K562 (cell line): ENCODE results near the gene STK16. TPM values are rescaled to one million over a fixed set of nuclear protein-coding genes. Genes with fewer than 3 reads are reported as not detected.
A peak's percentile ranks its signal among the peaks of the same experiment; 100 is the strongest.

Experiments used
- DACH1 ChIP-seq: fragments of 450-650 bp; IDR thresholded peaks from 2 replicates; pipeline ENCODE4 v1.6.1; 2018; ENCODE audit not compliant: partially characterized antibody
- FOXJ3 ChIP-seq: sonication (generic); formaldehyde crosslinking; IDR thresholded peaks from 2 replicates; pipeline ENCODE4 v1.4.0; 2020; ENCODE audit warnings: mild to moderate bottlenecking, missing genetic modification reagents
- HDAC1 ChIP-seq, 2 experiments: fragments of 450-650 bp; IDR thresholded peaks; 2 replicates each; pipeline ENCODE4 v1.6.1; 2016 to 2017; ENCODE audit warnings: inconsistent platforms in 1 of 2, mild to moderate bottlenecking in 1 of 2, moderate library complexity in 1 of 2
- HES1 ChIP-seq: fragments of 450-650 bp; IDR thresholded peaks from 2 replicates; pipeline ENCODE4 v1.6.1; 2016; ENCODE audit warnings: low read depth, mild to moderate bottlenecking, moderate library complexity
- IFI16 ChIP-seq: fragments of 250-450 bp; sonication (Bioruptor Pico); IDR thresholded peaks from 2 replicates; pipeline ENCODE4 v2.1.2; 2022; ENCODE audit warnings: mild to moderate bottlenecking, inconsistent platforms
- L3MBTL2 ChIP-seq: fragments of 450-650 bp; IDR thresholded peaks from 2 replicates; pipeline ENCODE4 v1.6.1; 2016; ENCODE audit warnings: mild to moderate bottlenecking, moderate library complexity
- LEF1 ChIP-seq: fragments of 450-650 bp; IDR thresholded peaks from 2 replicates; pipeline ENCODE4 v1.6.1; 2016; ENCODE audit warnings: mild to moderate bottlenecking
- MYNN ChIP-seq, 2 experiments: sonication (generic); formaldehyde crosslinking in 1 of 2; IDR thresholded peaks; 2 replicates each; pipeline versions ENCODE4 v1.5.0 to v1.6.1; 2016 to 2020; ENCODE audit warnings: antibody characterized with exemption in 1 of 2, missing genetic modification reagents in 1 of 2
- NFIC ChIP-seq: fragments of 450-650 bp; IDR thresholded peaks from 2 replicates; pipeline ENCODE4 v1.6.1; 2017; ENCODE audit warnings: mild to moderate bottlenecking, inconsistent platforms
- NFIX ChIP-seq: fragments of 250-450 bp; sonication (Bioruptor Pico); IDR thresholded peaks from 2 replicates; pipeline ENCODE4 v1.4.0; 2020; ENCODE audit warnings: low read depth, mild to moderate bottlenecking, moderate library complexity
- PHB ChIP-seq: fragments of 250-450 bp; sonication (Bioruptor Pico); IDR thresholded peaks from 2 replicates; pipeline ENCODE4 v1.5.0; 2021
- PML ChIP-seq: IDR thresholded peaks from 2 replicates; pipeline ENCODE4 v1.6.1; 2012; ENCODE audit warnings: low read length, inconsistent platforms
- POLR3A ChIP-seq: IDR thresholded peaks from 2 replicates; pipeline ENCODE4 v1.6.1; 2011; ENCODE audit warnings: borderline replicate concordance, mild to moderate bottlenecking, moderate library complexity; ENCODE audit not compliant: insufficient read length, insufficient read depth; ENCODE audit errors: extremely low read depth
- PPARD ChIP-seq: fragments of 250-450 bp; sonication (Bioruptor Pico); IDR thresholded peaks from 2 replicates; pipeline ENCODE4 v1.8.0; 2022; ENCODE audit warnings: inconsistent platforms, mild to moderate bottlenecking, moderate library complexity
- RBM15 ChIP-seq: fragments of 200-400 bp; formaldehyde crosslinking; IDR thresholded peaks from 2 replicates; pipeline ENCODE4 v1.6.1; 2018; ENCODE audit warnings: mild to moderate bottlenecking, low read length, moderate library complexity; ENCODE audit not compliant: insufficient read depth
- SMAD4 ChIP-seq: fragments of 250-450 bp; sonication (Bioruptor Pico); conservative IDR thresholded peaks from 2 replicates; pipeline ENCODE4 v1.8.0; 2021; ENCODE audit warnings: inconsistent platforms, mild to moderate bottlenecking, moderate library complexity
- SREBF1 ChIP-seq: fragments of 150-350 bp; IDR thresholded peaks from 2 replicates; pipeline ENCODE4 v1.6.1; 2014; ENCODE audit warnings: antibody characterized with exemption, low read depth, low read length, borderline replicate concordance
- TRIM24 ChIP-seq, 2 experiments: fragments of 450-650 bp; IDR thresholded peaks; 2 replicates each; pipeline ENCODE4 v1.6.1; 2016
- ZNF316 ChIP-seq: fragments of 450-650 bp; IDR thresholded peaks from 2 replicates; pipeline ENCODE4 v1.6.1; 2016
- ZNF609 ChIP-seq: sonication (generic); formaldehyde crosslinking; IDR thresholded peaks from 2 replicates; pipeline ENCODE4 v1.8.1; 2023; ENCODE audit warnings: missing genetic modification reagents, mild to moderate bottlenecking, borderline replicate concordance
- polyA plus RNA-seq, 8 experiments: library from polyadenylated mRNA; depleted of rRNA in 4 of 8; stranded (reverse) in 5 of 8; unstranded in 3 of 8; fragments of >200 nt; fragmentation: Nextera tagmentation in 2 of 8; fragmentation: Illumina TruSeq in 1 of 8; extraction: Ambion mirVana in 2 of 8; extraction: Trizol in 1 of 8; gene quantifications; 2 replicates each; pipeline versions ENCODE4 v1.2.1 to v1.2.3, GENCODE V29; 2011 to 2014; ENCODE audit warnings: inconsistent platforms in 1 of 8, missing spikeins in 1 of 8
- total RNA-seq, 7 experiments: library from RNA; depleted of rRNA in 6 of 7; stranded (reverse); fragments of >200 nt in 6 of 7; fragmentation: Illumina TruSeq in 2 of 7; extraction: Trizol in 2 of 7; gene quantifications; 2 replicates each; pipeline versions ENCODE4 v1.2.1 to v1.2.3, GENCODE V29; 2011 to 2021; ENCODE audit warnings: low replicate concordance in 1 of 7
- TF ChIP-seq, protein P1 (sequence below), 2 experiments: IDR thresholded peaks in 1 of 2; conservative IDR thresholded peaks in 1 of 2; 2 replicates each; pipeline ENCODE4 v1.6.1; 2016; ENCODE audit warnings: low read depth in 2 of 2, mild to moderate bottlenecking in 1 of 2, missing compliant biosample characterization in 1 of 2, missing genetic modification characterization in 1 of 2, moderate library complexity in 1 of 2
- TF ChIP-seq, protein P2 (sequence below): fragments of 250-450 bp; sonication (Bioruptor Pico); IDR thresholded peaks from 2 replicates; pipeline ENCODE4 v1.8.0; 2022; ENCODE audit warnings: moderate library complexity, mild to moderate bottlenecking, inconsistent platforms

The STK16 gene
- total and polyA plus RNA-seq, 9 of the 15 experiments (the other 6 are each of a cell fraction or from before 2014, with no cell fraction given): 5.4 to 36.2 (median 17.8) TPM

GRCh38 chr2:219278655-219279150 is 33.4 kb downstream of the STK16 start (continued):
- TF ChIP-seq HES1 (no peak), HDAC1 (IDR thresholded peaks at IDR 0.05) (no peak; a peak in 1 of 4 replicates), RBM15 (no peak), L3MBTL2 (no peak), SREBF1 (no peak), POLR3A (no peak), PML (no peak), LEF1 (0 out of 2 replicates have a peak, but pooled peaks have one; percentile 11), IFI16 (no peak), FOXJ3 (CRISPR knock-in tag) (no peak), ZNF609 (no peak), PHB (CRISPR knock-in tag) (no peak), PPARD (CRISPR knock-in tag) (no peak), MYNN (IDR thresholded peaks at IDR 0.05) (no peak), MYNN (CRISPR knock-in tag; IDR thresholded peaks at IDR 0.05) (no peak), ZNF316 (peak; percentile 25; the same call in 1 of the 2 replicates), NFIX (no peak), TRIM24 (IDR thresholded peaks at IDR 0.05) (no peak), SMAD4 (CRISPR knock-in tag) (no peak), DACH1 (no peak), NFIC (no peak)
- TF ChIP-seq, protein P1, sequence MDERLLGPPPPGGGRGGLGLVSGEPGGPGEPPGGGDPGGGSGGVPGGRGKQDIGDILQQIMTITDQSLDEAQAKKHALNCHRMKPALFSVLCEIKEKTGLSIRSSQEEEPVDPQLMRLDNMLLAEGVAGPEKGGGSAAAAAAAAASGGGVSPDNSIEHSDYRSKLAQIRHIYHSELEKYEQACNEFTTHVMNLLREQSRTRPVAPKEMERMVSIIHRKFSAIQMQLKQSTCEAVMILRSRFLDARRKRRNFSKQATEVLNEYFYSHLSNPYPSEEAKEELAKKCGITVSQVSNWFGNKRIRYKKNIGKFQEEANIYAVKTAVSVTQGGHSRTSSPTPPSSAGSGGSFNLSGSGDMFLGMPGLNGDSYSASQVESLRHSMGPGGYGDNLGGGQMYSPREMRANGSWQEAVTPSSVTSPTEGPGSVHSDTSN (CRISPR knock-in tag; IDR thresholded peaks at IDR 0.05; ENCODE audit: low read depth): no peak
- TF ChIP-seq, protein P1 (tag; conservative IDR thresholded peaks at IDR 0.05; ENCODE audit: low read depth): peak; percentile 77
- TF ChIP-seq, protein P2, sequence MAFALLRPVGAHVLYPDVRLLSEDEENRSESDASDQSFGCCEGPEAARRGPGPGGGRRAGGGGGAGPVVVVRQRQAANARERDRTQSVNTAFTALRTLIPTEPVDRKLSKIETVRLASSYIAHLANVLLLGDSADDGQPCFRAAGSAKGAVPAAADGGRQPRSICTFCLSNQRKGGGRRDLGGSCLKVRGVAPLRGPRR: no peak
